Fibroblast of skin of left biceps (primary cell): Measurements from ENCODE around the gene INAVA.
"Not testable (repeated sequence)": the region's sequence is repeated elsewhere in the genome, so short reads cannot be mapped to it uniquely, and the experiment has no call there.

Experiments used
- DNase-seq, 2 experiments: peaks; one replicate each; pipeline ENCODE4 v3.0.0-alpha.2; 2013; ENCODE audit warnings: low read depth in 2 of 2

The INAVA gene

GRCh38 chr1:200963076-200963475 is 68.4 kb downstream of the INAVA start:
- no peak for DNase-seq

DNA sequence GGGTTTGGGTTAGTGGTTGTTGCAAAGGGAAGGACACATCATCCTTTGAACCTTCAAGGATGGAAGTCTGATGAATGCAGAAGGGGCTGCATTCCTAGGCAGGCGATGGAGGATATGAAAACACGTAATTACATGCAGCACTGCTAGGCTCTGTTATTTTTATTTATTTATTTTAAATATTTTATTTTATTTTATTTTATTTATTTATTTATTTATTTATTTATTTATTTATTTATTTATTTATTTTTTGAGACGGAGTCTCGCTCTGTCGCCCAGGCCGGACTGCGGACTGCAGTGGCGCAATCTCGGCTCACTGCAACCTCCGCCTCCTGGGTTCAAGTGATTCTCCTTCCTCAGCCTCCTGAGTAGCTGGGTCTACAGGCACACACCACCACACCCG is 69.2 kb downstream of the INAVA start:
- not testable (repeated sequence) for DNase-seq
